ENCODE measurements around the gene ID4.

Gene ID4

GRCh38 chr6:19849196-19849595 is 12.0 kb downstream of the ID4 start:
- ChIA-PET CTCF (no interaction called here), POLR2A (interaction anchor here (8.5 kb wide), 1 partner anchor 11 kb away, joined by 73 read pairs; the partner anchor contains the start of gene ID4)
- H3K9me3 ChIP-seq (ENCODE audit: control insufficient read depth, insufficient read depth, low read depth, low read length), result no peaks in the 10 kb centered on the region
- TF ChIP-seq ZNF2 (tag by site-specific recombination; IDR thresholded peaks at IDR 0.05), result no peak
- no peak for TF ChIP-seq ZNF768 (tag by site-specific recombination; IDR thresholded peaks at IDR 0.05)
- TF ChIP-seq ZNF791 (tag by site-specific recombination; IDR thresholded peaks at IDR 0.05), result no peak
- TF ChIP-seq ZNF391 (tag by site-specific recombination; IDR thresholded peaks at IDR 0.05; ENCODE audit: borderline replicate concordance, low read depth), result no peak
- TF ChIP-seq ZNF23 (tag by site-specific recombination; IDR thresholded peaks at IDR 0.05; ENCODE audit: borderline replicate concordance), result no peak
- TF ChIP-seq KLF9 (tag by site-specific recombination; IDR thresholded peaks at IDR 0.05; ENCODE audit: low read depth), result no peak
- TF ChIP-seq ZNF324 (tag by site-specific recombination; IDR thresholded peaks at IDR 0.05), result no peak
- no peak for TF ChIP-seq KLF1 (tag by site-specific recombination; IDR thresholded peaks at IDR 0.05)
- TF ChIP-seq TCF7L2 (IDR thresholded peaks at IDR 0.05; ENCODE audit: borderline replicate concordance, low read depth, low read length), result no peak
- TF ChIP-seq ZSCAN23 (tag by site-specific recombination; IDR thresholded peaks at IDR 0.05), result no peak
- TF ChIP-seq ZEB2 (tag by site-specific recombination; IDR thresholded peaks at IDR 0.05), result no peak
- TF ChIP-seq, protein P1, sequence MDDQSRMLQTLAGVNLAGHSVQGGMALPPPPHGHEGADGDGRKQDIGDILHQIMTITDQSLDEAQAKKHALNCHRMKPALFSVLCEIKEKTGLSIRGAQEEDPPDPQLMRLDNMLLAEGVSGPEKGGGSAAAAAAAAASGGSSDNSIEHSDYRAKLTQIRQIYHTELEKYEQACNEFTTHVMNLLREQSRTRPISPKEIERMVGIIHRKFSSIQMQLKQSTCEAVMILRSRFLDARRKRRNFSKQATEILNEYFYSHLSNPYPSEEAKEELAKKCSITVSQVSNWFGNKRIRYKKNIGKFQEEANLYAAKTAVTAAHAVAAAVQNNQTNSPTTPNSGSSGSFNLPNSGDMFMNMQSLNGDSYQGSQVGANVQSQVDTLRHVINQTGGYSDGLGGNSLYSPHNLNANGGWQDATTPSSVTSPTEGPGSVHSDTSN (CRISPR knock-in tag; IDR thresholded peaks at IDR 0.05), result no peak
- no peak for TF ChIP-seq ZNF19 (tag by site-specific recombination; IDR thresholded peaks at IDR 0.05; ENCODE audit: low read depth)
- TF ChIP-seq ZNF660 (tag by site-specific recombination; IDR thresholded peaks at IDR 0.05), result no peak
- TF ChIP-seq, protein P2, sequence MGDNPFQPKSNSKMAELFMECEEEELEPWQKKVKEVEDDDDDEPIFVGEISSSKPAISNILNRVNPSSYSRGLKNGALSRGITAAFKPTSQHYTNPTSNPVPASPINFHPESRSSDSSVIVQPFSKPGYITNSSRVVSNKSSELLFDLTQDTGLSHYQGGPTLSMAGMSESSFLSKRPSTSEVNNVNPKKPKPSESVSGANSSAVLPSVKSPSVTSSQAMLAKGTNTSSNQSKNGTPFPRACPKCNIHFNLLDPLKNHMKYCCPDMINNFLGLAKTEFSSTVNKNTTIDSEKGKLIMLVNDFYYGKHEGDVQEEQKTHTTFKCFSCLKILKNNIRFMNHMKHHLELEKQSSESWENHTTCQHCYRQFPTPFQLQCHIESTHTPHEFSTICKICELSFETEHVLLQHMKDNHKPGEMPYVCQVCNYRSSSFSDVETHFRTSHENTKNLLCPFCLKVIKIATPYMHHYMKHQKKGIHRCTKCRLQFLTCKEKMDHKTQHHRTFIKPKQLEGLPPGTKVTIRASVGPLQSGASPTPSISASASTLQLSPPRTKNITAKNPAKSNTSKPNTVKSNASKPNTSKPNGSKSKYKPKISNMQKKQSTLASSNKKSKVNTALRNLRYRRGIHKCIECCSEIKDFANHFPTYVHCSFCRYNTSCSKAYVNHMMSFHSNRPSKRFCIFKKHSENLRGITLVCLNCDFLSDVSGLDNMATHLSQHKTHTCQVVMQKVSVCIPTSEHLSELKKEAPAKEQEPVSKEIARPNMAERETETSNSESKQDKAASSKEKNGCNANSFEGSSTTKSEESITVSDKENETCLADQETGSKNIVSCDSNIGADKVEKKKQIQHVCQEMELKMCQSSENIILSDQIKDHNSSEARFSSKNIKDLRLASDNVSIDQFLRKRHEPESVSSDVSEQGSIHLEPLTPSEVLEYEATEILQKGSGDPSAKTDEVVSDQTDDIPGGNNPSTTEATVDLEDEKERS (tag by site-specific recombination; IDR thresholded peaks at IDR 0.05), result no peak
- TF ChIP-seq CTCF (tag by site-specific recombination; IDR thresholded peaks at IDR 0.05), result no peak
- no peak for TF ChIP-seq ZNF311 (tag by site-specific recombination; IDR thresholded peaks at IDR 0.05; ENCODE audit: borderline replicate concordance)
- TF ChIP-seq SP2 (tag by site-specific recombination; IDR thresholded peaks at IDR 0.05), result no peak
- TF ChIP-seq, protein P3, sequence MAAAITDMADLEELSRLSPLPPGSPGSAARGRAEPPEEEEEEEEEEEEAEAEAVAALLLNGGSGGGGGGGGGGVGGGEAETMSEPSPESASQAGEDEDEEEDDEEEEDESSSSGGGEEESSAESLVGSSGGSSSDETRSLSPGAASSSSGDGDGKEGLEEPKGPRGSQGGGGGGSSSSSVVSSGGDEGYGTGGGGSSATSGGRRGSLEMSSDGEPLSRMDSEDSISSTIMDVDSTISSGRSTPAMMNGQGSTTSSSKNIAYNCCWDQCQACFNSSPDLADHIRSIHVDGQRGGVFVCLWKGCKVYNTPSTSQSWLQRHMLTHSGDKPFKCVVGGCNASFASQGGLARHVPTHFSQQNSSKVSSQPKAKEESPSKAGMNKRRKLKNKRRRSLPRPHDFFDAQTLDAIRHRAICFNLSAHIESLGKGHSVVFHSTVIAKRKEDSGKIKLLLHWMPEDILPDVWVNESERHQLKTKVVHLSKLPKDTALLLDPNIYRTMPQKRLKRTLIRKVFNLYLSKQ (tag by site-specific recombination; IDR thresholded peaks at IDR 0.05; ENCODE audit: borderline replicate concordance), result no peak
- no peak for TF ChIP-seq ZBTB48 (tag by site-specific recombination; IDR thresholded peaks at IDR 0.05)
- H3K4me1 ChIP-seq (ENCODE audit: control insufficient read depth, insufficient read depth, low read length), result peaks cover 13% of the 10 kb centered on the region
- no peak overlapping the region for H3K4me3 ChIP-seq (ENCODE audit: low read depth, low read length)
- H3K27ac ChIP-seq (ENCODE audit: extremely low read depth, low read depth, low read length), result no peak overlapping the region
- no peaks in the 10 kb centered on the region for H3K36me3 ChIP-seq (ENCODE audit: control insufficient read depth in 2 of 2, insufficient read depth in 1 of 2, low read length in 2 of 2)
